ENCODE data around the gene CDPF1. TPM values are rescaled to one million over a fixed set of nuclear protein-coding genes. Genes with fewer than 3 reads are reported as not detected.
A peak's percentile ranks its signal among the peaks of the same experiment; 100 is the strongest.

CDPF1 gene
- polyA plus RNA-seq (ENCODE audit: insufficient read length in 12 of 12) = 10 to 100 TPM in 7 of 12 donors, 1 to 10 TPM in 3, not detected in 2; 9.5 to 14.2 (median 11.0) TPM
- long read RNA-seq, donor 1, partial matches to known transcripts = 0 of 5 reads
- long read RNA-seq, donor 1, other reads (novel, unspliced or antisense) = 0 of 5 reads
- long read RNA-seq, donor 2, transcript CDPF1-201 (4 exons, 1,875 nt) = major isoform, 5 of 8 reads
- long read RNA-seq, donor 2, partial matches to known transcripts = 0 of 8 reads
- long read RNA-seq, donor 2, other reads (novel, unspliced or antisense) = 0 of 8 reads
- long read RNA-seq, donor 3, partial matches to known transcripts = 0 of 3 reads
- long read RNA-seq, donor 3, other reads (novel, unspliced or antisense) = 0 of 3 reads
- long read RNA-seq, donor 4, partial matches to known transcripts = 0 of 2 reads
- long read RNA-seq, donor 4, other reads (novel, unspliced or antisense) = 0 of 2 reads
- long read RNA-seq, donor 5, transcript CDPF1-201 (4 exons, 1,875 nt) = major isoform, 7 of 57 reads
- long read RNA-seq, donor 5, transcript CDPF1-205 (3 exons, 498 nt) = minor isoform, 6 of 57 reads
- long read RNA-seq, donor 5, partial matches to known transcripts = 40 of 57 reads
- long read RNA-seq, donor 5, other reads (novel, unspliced or antisense) = 0 of 57 reads
- long read RNA-seq, donor 6, partial matches to known transcripts = 0 of 3 reads
- long read RNA-seq, donor 6, other reads (novel, unspliced or antisense) = 0 of 3 reads
- long read RNA-seq, donor 7, partial matches to known transcripts = 0 of 3 reads
- long read RNA-seq, donor 7, other reads (novel, unspliced or antisense) = 0 of 3 reads
- long read RNA-seq, donor 8, partial matches to known transcripts = 0 of 5 reads
- long read RNA-seq, donor 8, other reads (novel, unspliced or antisense) = 0 of 5 reads
- long read RNA-seq, donor 9, partial matches to known transcripts = 0 of 6 reads
- long read RNA-seq, donor 9, other reads (novel, unspliced or antisense) = 0 of 6 reads
- long read RNA-seq, donor 10, partial matches to known transcripts = 0 of 6 reads
- long read RNA-seq, donor 10, other reads (novel, unspliced or antisense) = 0 of 6 reads
- long read RNA-seq, donor 11, partial matches to known transcripts = 0 of 3 reads
- long read RNA-seq, donor 11, other reads (novel, unspliced or antisense) = 0 of 3 reads

GRCh38 chr22:46250035-46250782 lies at the start of gene CDPF1:
CDPF1 (minus strand) TSS chr22:46250293; CDS start chr22:46248284, 2,009 bp downstream.
- peak; percentile 87 for DNase-seq

GRCh38 chr22:46299101-46299500 lies 49.0 kb upstream of the CDPF1 start:
- no peak for DNase-seq

- DNase-seq = no peak
Measured at GRCh38 chr22:46297151-46297812, 47.2 kb upstream of the CDPF1 start.

- peak; percentile 98 for DNase-seq
Measured at GRCh38 chr22:46296257-46297150, 46.4 kb upstream of the CDPF1 start, which contains the start of gene GTSE1. GTSE1 (plus strand) TSS chr22:46296870; CDS start chr22:46297401, 531 bp downstream.

- DNase-seq = no peak
Measured at GRCh38 chr22:46295277-46295971, 45.3 kb upstream of the CDPF1 start.

GRCh38 chr22:46294784-46295183 lies 44.7 kb upstream of the CDPF1 start:
- DNase-seq = no peak

- peak; percentile 66 for DNase-seq
Measured at GRCh38 chr22:46293577-46294260, 43.6 kb upstream of the CDPF1 start.

- no peak for DNase-seq
Measured at GRCh38 chr22:46292732-46293131, 42.6 kb upstream of the CDPF1 start.

GRCh38 chr22:46292173-46292572 lies 42.1 kb upstream of the CDPF1 start:
- DNase-seq = no peak

GRCh38 chr22:46290843-46291785 lies 41.0 kb upstream of the CDPF1 start:
- DNase-seq = no peak

GRCh38 chr22:46290121-46290842 lies 40.2 kb upstream of the CDPF1 start:
- no peak for DNase-seq

- no peak for DNase-seq
Measured at GRCh38 chr22:46289244-46289891, 39.3 kb upstream of the CDPF1 start.

- DNase-seq = no peak
Measured at GRCh38 chr22:46288846-46289243, 38.8 kb upstream of the CDPF1 start.

- DNase-seq = no peak
Measured at GRCh38 chr22:46287873-46288751, 38.0 kb upstream of the CDPF1 start.
